ENCODE measurements around the gene SORL1. TPM values are rescaled to one million over a fixed set of nuclear protein-coding genes. Genes with fewer than 3 reads are reported as not detected.

SORL1 gene
- total and polyA plus RNA-seq, 2 donors from 2014 or later = 15.2 to 74.2 TPM

GRCh38 chr11:121419836-121420235, 32.3 kb upstream of the SORL1 start:
- Histone ChIP-seq H3K4me3 (ENCODE audit: low read length in 3 of 3) (no peak overlapping the region), H3K36me3 (ENCODE audit: control insufficient read depth in 2 of 3, insufficient read depth in 3 of 3, low read length in 3 of 3) (no peaks in the 10 kb centered on the region), H3K9ac (ENCODE audit: low read length in 3 of 3) (no peak overlapping the region), H3K27ac (ENCODE audit: low read depth in 2 of 2, low read length in 2 of 2) (no peak overlapping the region), H3K4me1 (ENCODE audit: control insufficient read depth in 2 of 3, insufficient read depth in 2 of 3, low read depth in 1 of 3, low read length in 3 of 3) (peaks cover 0 to 9% (median 0%) of the 10 kb centered on the region in 3 donors), H3K9me3 (ENCODE audit: control insufficient read depth in 2 of 3, insufficient read depth in 1 of 3, low read length in 3 of 3) (no peaks in the 10 kb centered on the region), H3K27me3 (ENCODE audit: control insufficient read depth, insufficient read depth, low read length) (no peaks in the 10 kb centered on the region)
- intact Hi-C loops (cut with DNase I) = no loop called here
- TF ChIP-seq CTCF (IDR thresholded peaks at IDR 0.05; ENCODE audit: borderline replicate concordance, extremely low read depth, insufficient read depth) = no peak
- FAIRE-seq = no peak
- DNase-seq = no peak

GRCh38 chr11:121420398-121420797, 31.7 kb upstream of the SORL1 start:
- no peak for TF ChIP-seq CTCF (IDR thresholded peaks at IDR 0.05; ENCODE audit: borderline replicate concordance, extremely low read depth, insufficient read depth)
- Histone ChIP-seq H3K27ac (ENCODE audit: low read depth in 2 of 2, low read length in 2 of 2) (no peak overlapping the region), H3K36me3 (ENCODE audit: control insufficient read depth in 2 of 3, insufficient read depth in 3 of 3, low read length in 3 of 3) (no peaks in the 10 kb centered on the region), H3K4me3 (ENCODE audit: low read length in 3 of 3) (no peak overlapping the region), H3K9me3 (ENCODE audit: control insufficient read depth in 2 of 3, insufficient read depth in 1 of 3, low read length in 3 of 3) (no peaks in the 10 kb centered on the region), H3K9ac (ENCODE audit: low read length in 3 of 3) (no peak overlapping the region), H3K4me1 (ENCODE audit: control insufficient read depth in 2 of 3, insufficient read depth in 2 of 3, low read depth in 1 of 3, low read length in 3 of 3) (peaks cover 0 to 9% (median 0%) of the 10 kb centered on the region in 3 donors), H3K27me3 (ENCODE audit: control insufficient read depth, insufficient read depth, low read length) (no peaks in the 10 kb centered on the region)
- intact Hi-C loops (cut with DNase I) = no loop called here
- DNase-seq (no peak), FAIRE-seq (no peak)

GRCh38 chr11:121421149-121421901, 30.8 kb upstream of the SORL1 start:
- TF ChIP-seq CTCF (IDR thresholded peaks at IDR 0.05; ENCODE audit: borderline replicate concordance, extremely low read depth, insufficient read depth) = no peak
- no peak for FAIRE-seq

More at GRCh38 chr11:121421149-121421901, 30.8 kb upstream of the SORL1 start:
- no peak overlapping the region for H3K9ac ChIP-seq (ENCODE audit: low read length in 3 of 3)
- no peak for DNase-seq
- H3K27ac ChIP-seq (ENCODE audit: low read depth in 2 of 2, low read length in 2 of 2) = no peak overlapping the region
- H3K4me1 ChIP-seq (ENCODE audit: control insufficient read depth in 2 of 3, insufficient read depth in 2 of 3, low read depth in 1 of 3, low read length in 3 of 3) = peaks cover 0 to 9% (median 0%) of the 10 kb centered on the region in 3 donors
- H3K36me3 ChIP-seq (ENCODE audit: control insufficient read depth in 2 of 3, insufficient read depth in 3 of 3, low read length in 3 of 3) = no peaks in the 10 kb centered on the region
- intact Hi-C loops (cut with DNase I) = no loop called here
- no peaks in the 10 kb centered on the region for H3K9me3 ChIP-seq (ENCODE audit: control insufficient read depth in 2 of 3, insufficient read depth in 1 of 3, low read length in 3 of 3)
- H3K27me3 ChIP-seq (ENCODE audit: control insufficient read depth, insufficient read depth, low read length) = no peaks in the 10 kb centered on the region
- no peak overlapping the region for H3K4me3 ChIP-seq (ENCODE audit: low read length in 3 of 3)
